SK-N-MC (cell line): ENCODE measurements around the gene HMGN4.

ENCODE experiments used
- EZH2 ChIP-seq: fragments of 200-600 bp; sonication (generic); IDR thresholded peaks from one replicate; pipeline ENCODE4 v1.6.1; 2017; ENCODE audit warnings: antibody characterized with exemption
- POLR2AphosphoS5 ChIP-seq: IDR thresholded peaks from 2 replicates; pipeline ENCODE4 v1.6.1; 2012; ENCODE audit warnings: mild to moderate bottlenecking, low read depth, low read length, borderline replicate concordance

DNA sequence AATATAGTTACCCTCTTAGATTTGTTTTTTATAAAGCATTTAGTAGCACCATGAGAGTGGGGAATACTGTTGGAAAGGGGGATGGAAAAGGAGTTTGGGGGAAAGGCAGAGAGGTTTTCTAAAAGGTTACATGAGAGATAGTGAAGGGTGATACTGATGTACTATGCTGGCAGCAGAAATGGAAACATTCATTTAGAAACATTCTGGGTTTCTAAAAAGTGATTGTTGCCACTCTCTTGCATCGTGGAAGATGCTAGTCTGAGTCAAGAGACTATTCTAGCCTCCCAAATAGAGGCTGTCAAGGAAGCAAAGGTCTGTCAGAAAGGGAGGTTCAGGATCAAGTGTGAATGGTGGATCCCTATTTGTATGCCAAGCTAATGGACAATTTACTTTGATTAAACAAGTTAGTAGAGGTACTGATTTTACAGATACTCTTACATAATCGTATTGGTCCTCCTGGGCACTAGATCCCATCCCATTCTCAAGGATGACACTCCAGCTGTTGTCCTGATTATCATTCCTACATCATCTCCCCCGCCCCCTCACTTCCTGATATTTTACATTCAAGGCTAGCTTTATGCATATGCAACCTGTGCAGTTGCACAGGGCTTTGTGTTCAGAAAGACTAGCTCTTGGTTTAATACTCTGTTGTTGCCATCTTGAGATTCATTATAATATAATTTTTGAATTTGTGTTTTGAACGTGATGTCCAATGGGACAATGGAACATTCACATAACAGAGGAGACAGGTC lies 43.2 kb downstream of the HMGN4 start:
- TF ChIP-seq EZH2 (no peak), POLR2AphosphoS5 (no peak)
